Esophagus muscularis mucosa (tissue), 4 donors: ENCODE results near the gene NAT14. TPM values are rescaled to one million over a fixed set of nuclear protein-coding genes. Genes with fewer than 3 reads are reported as not detected.
A peak's percentile ranks its signal among the peaks of the same experiment; 100 is the strongest.

Source experiments
- DNase-seq: peaks from one replicate; pipeline ENCODE4 v3.0.0-alpha.2; 2017; ENCODE audit errors: extremely low spot score
- H3K27ac ChIP-seq, 4 donors: fragments of 200-600 bp; sonication (generic); replicated peaks in 1 of 4; 1 replicate in 3 of 4; 2 replicates in 1 of 4; pipeline ENCODE4 v1.5.1; 2016 to 2019; ENCODE audit warnings: mild to moderate bottlenecking in 1 of 4
- H3K27me3 ChIP-seq, 4 donors: fragments of 200-600 bp; sonication (generic); one replicate each; pipeline versions ENCODE4 v1.5.1 to v1.6.0; 2016 to 2019
- H3K36me3 ChIP-seq, 4 donors: fragments of 200-600 bp; sonication (generic); one replicate each; pipeline ENCODE4 v1.5.1; 2016 to 2019
- H3K4me1 ChIP-seq, 4 donors: fragments of 200-600 bp; sonication (generic); one replicate each; pipeline ENCODE4 v1.5.1; 2016 to 2019
- H3K4me3 ChIP-seq, 4 donors: fragments of 200-600 bp; sonication (generic); 1 replicate in 2 of 4; 2 replicates in 2 of 4; pipeline ENCODE4 v1.5.1; 2016 to 2019; ENCODE audit warnings: mild to moderate bottlenecking in 4 of 4, moderate library complexity in 1 of 4
- H3K9me3 ChIP-seq, 4 donors: fragments of 200-600 bp; sonication (generic); 1 replicate in 3 of 4; 2 replicates in 1 of 4; pipeline ENCODE4 v1.5.1; 2016 to 2019
- CTCF ChIP-seq, 3 experiments: fragments of 200-600 bp in 2 of 3; fragments of 450-650 bp in 1 of 3; sonication (generic) in 2 of 3; IDR thresholded peaks; one replicate each; pipeline ENCODE4 v1.5.1; 2017 to 2019; ENCODE audit warnings: antibody characterized with exemption in 3 of 3, mild to moderate bottlenecking in 2 of 3, moderate library complexity in 1 of 3
- EP300 ChIP-seq: sonication (generic); formaldehyde crosslinking; IDR thresholded peaks from one replicate; pipeline ENCODE4 v1.6.1; 2017; ENCODE audit warnings: antibody characterized with exemption
- POLR2A ChIP-seq: fragments of 450-650 bp; IDR thresholded peaks from one replicate; pipeline ENCODE4 v1.6.1; 2017; ENCODE audit warnings: antibody characterized with exemption, moderate library complexity, mild to moderate bottlenecking, low read depth
- POLR2AphosphoS5 ChIP-seq, 2 donors: sonication (generic); formaldehyde crosslinking; IDR thresholded peaks; one replicate each; pipeline ENCODE4 v1.6.1; 2017; ENCODE audit warnings: antibody characterized with exemption in 2 of 2
- WGBS: methylation state at CpG from one replicate; pipeline ENCODE4 v1.1.5; 2018; 5-methylcytosine and 5-hydroxymethylcytosine counted together
- intact Hi-C: fragments of 100-400 bp; cut with DNase I; formaldehyde crosslinking; loops from one replicate; pipeline ENCODE4 v1.15.1; 2023
- total RNA-seq, 4 donors: library from RNA; depleted of rRNA; stranded (reverse); fragments of >200 nt; gene quantifications; one replicate each; pipeline versions ENCODE4 v1.1.0 to v1.2.1, GENCODE V29; 2016

Gene NAT14
- total RNA-seq, 4 donors from 2014 or later = 5.8 to 14.2 (median 10.2) TPM

- H3K4me3 ChIP-seq = no peak overlapping the region
- no peak for DNase-seq
- TF ChIP-seq POLR2A (no peak), CTCF (IDR thresholded peaks at IDR 0.05) (no peak), EP300 (no peak), POLR2AphosphoS5 (IDR thresholded peaks at IDR 0.05) (no peak)
- WGBS = 78% methylated on average over 16 of the region's 16 CpGs
- H3K27me3 ChIP-seq = peaks cover 0 to 3% (median 0%) of the 10 kb centered on the region in 4 donors
- peaks cover 5 to 32% (median 17%) of the 10 kb centered on the region in 4 donors for H3K36me3 ChIP-seq
- H3K27ac ChIP-seq = no peak overlapping the region
- H3K9me3 ChIP-seq = no peaks in the 10 kb centered on the region
- peaks cover 11 to 41% (median 37%) of the 10 kb centered on the region in 4 donors for H3K4me1 ChIP-seq
- intact Hi-C loops = no loop called here
Measured at GRCh38 chr19:55457683-55458457, 27.1 kb upstream of the NAT14 start.

DNA sequence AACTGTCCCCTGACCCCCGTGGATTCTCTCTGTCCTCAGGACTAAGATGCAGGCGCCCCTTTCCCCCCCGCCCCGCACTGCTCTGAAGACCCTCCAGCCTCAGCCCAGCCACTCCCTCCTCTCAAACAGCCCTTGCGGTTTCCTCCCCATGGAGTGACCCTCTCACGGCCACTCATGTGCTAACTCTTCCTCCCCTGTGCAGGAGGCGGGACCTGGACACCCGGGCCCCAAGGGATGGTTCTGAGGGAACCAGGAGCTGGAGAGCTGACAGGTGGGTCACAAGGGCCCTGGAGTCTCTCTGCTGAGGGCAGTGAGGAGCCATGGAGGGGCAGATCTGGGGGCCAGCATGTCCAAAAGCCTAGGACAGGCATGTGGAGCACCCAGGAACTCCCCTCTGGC lies 25.4 kb upstream of the NAT14 start:
- no peaks in the 10 kb centered on the region for H3K27me3 ChIP-seq
- H3K36me3 ChIP-seq = peaks cover under 1 to 25% (median 17%) of the 10 kb centered on the region in 4 donors
- no peak for TF ChIP-seq EP300
- no peak for TF ChIP-seq POLR2A
- TF ChIP-seq POLR2AphosphoS5 (IDR thresholded peaks at IDR 0.05) = no peak
- TF ChIP-seq CTCF (IDR thresholded peaks at IDR 0.05) = no peak
- H3K27ac ChIP-seq = peak overlapping the region; percentile 93 to 97 (median 95)
- intact Hi-C loops = no loop called here
- no peaks in the 10 kb centered on the region for H3K9me3 ChIP-seq
- no peak overlapping the region for H3K4me3 ChIP-seq
- DNase-seq = no peak
- H3K4me1 ChIP-seq = peaks cover 11 to 38% (median 33%) of the 10 kb centered on the region in 4 donors
- WGBS = 68% methylated on average over 7 of the region's 8 CpGs

DNA sequence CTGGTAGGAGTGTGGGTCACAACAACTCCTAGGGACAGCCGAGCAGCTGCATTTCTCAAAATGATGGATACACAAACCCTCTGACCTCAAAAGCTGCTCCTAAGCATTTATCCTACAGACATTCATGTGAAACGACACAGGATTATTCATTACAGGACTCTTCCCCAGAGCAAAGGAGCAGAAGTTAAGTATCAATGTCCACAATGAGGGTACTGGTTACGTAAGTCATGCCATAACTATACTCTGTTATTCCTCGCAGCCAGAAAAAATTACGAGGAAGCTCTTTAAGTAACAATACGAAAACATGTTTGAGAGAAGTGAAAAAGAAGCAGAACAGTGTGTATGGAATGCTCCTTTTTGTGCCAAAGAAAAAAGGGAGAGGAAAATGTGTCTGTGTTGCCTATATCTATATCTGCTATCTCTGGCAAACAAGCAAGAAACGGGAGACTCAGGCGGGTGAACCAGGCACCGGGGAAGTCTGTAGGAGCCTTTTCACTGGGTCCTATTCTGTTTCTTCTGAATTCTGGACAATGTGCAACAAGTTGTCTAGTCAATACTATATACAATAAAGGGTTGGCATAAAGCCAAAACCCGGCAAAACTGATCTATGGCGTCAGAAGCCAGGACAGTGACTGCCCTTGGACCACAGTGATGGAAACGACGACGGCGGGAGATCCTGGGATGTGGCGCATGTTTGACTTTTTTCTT lies 24.9 kb upstream of the NAT14 start:
- intact Hi-C loops = no loop called here
- WGBS = 25% methylated on average over 16 of the region's 16 CpGs

DNA sequence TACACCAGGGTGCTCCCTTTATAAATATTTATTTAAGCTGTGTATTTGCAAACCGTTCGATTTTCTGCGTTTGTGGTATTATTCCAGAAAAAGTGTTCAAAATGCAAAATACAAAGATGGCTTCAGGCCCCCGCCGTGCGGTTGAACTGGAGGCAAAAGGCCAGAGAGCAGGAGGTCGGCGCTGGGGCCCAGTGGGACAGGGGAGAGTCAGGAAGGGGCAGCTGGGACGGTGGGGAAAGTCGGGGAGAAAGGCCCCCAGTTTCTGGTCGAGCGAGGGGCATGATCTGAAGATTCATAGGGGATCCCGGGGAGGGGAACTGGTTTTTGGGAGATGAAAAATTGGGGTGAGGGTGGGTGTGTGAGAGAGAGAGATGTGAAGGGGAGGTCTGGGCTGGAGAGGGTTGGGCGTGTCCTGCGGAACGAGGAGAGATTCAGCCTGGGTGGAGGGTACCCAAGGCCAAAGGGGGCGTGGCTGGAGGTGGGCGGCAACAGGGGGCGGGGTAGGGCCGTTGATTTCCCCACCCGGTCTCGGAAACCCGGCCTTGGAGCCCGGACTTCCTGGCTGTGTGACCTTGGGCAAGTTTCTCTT lies 24.2 kb upstream of the NAT14 start:
- intact Hi-C loops = no loop called here
- Histone ChIP-seq H3K27me3 (no peaks in the 10 kb centered on the region), H3K4me3 (peak overlapping the region; percentile 79 to 95 (median 84)), H3K4me1 (peaks cover 11 to 38% (median 33%) of the 10 kb centered on the region in 4 donors), H3K9me3 (no peaks in the 10 kb centered on the region), H3K36me3 (peaks cover 0 to 13% (median 7%) of the 10 kb centered on the region in 4 donors), H3K27ac (peak overlapping the region; percentile 93 to 97 (median 95))
- 9% methylated on average over 24 of the region's 24 CpGs for WGBS
- peak; percentile 96 for DNase-seq
- no peak for TF ChIP-seq EP300
- no peak for TF ChIP-seq POLR2A
- TF ChIP-seq POLR2AphosphoS5 (IDR thresholded peaks at IDR 0.05) = no peak
- no peak for TF ChIP-seq CTCF (IDR thresholded peaks at IDR 0.05)

More for the DNA sequence above, 24.9 kb upstream of the NAT14 start:
- H3K9me3 ChIP-seq = no peaks in the 10 kb centered on the region
- DNase-seq = no peak
- H3K36me3 ChIP-seq = peaks cover 0 to 19% (median 13%) of the 10 kb centered on the region in 4 donors
- H3K27ac ChIP-seq = peak overlapping the region; percentile 93 to 97 (median 95)
- TF ChIP-seq POLR2AphosphoS5 (IDR thresholded peaks at IDR 0.05) = peak in 1 of 2 donors; percentile 8
- no peak for TF ChIP-seq EP300
- TF ChIP-seq CTCF (IDR thresholded peaks at IDR 0.05) = no peak
- peak overlapping the region; percentile 79 to 95 (median 84) for H3K4me3 ChIP-seq
- H3K27me3 ChIP-seq = no peaks in the 10 kb centered on the region
- H3K4me1 ChIP-seq = peaks cover 11 to 38% (median 33%) of the 10 kb centered on the region in 4 donors
